Activated T-cell treated with anti-CD3 and anti-CD28 coated beads, Interleukin-2, amount 50 U/mL, for 4 hours (primary cell): ENCODE measurements around the gene DUSP28. TPM values are rescaled to one million over a fixed set of nuclear protein-coding genes. Genes with fewer than 3 reads are reported as not detected.

Source experiments
- total RNA-seq, 3 donors: library from RNA; stranded (reverse); gene quantifications; one replicate each; pipeline ENCODE4 v1.2.1, GENCODE V29; 2021

Gene DUSP28
- total RNA-seq, 3 donors from 2014 or later: 5.7 to 6.1 (median 5.9) TPM

Other genes starting within 250 kb of the DUSP28 start
- gene GPC1, start 124.7 kb upstream of the DUSP28 start, total RNA-seq: 1 to 10 TPM; 3.7 to 6.3 (median 5.9) TPM
- 10 to 100 TPM; 15.7 to 17.2 (median 15.8) TPM for gene ANKMY1, start 2.4 kb upstream of the DUSP28 start, total RNA-seq
- 10 to 100 TPM; 40.9 to 46.0 (median 42.9) TPM for gene RNPEPL1, start 8.1 kb downstream of the DUSP28 start, total RNA-seq
- gene CAPN10, start 26.4 kb downstream of the DUSP28 start, total RNA-seq: 10 to 100 TPM; 38.2 to 43.4 (median 41.1) TPM
- 1 to 10 TPM; 3.0 to 3.5 (median 3.3) TPM for gene GPR35, start 65.1 kb downstream of the DUSP28 start, total RNA-seq
- gene AQP12B, start 122.5 kb downstream of the DUSP28 start, total RNA-seq: not detected
- not detected for gene AQP12A, start 131.5 kb downstream of the DUSP28 start, total RNA-seq